Liver (tissue), 9 donors: Measurements from ENCODE around the gene HLA-C. TPM values are rescaled to one million over a fixed set of nuclear protein-coding genes. Genes with fewer than 3 reads are reported as not detected.

Experiments used
- DNase-seq: peaks from one replicate; pipeline ENCODE4 v3.0.0-alpha.2; 2017; ENCODE audit warnings: low spot score
- H3K27ac ChIP-seq, 2 donors: one replicate each; pipeline ENCODE4 v1.7.0; 2013; ENCODE audit warnings: inconsistent platforms in 2 of 2, low read length in 2 of 2, control low read depth in 1 of 2, low read depth in 1 of 2, mild to moderate bottlenecking in 1 of 2
- H3K27me3 ChIP-seq, 4 donors: one replicate each; pipeline versions ENCODE4 v1.6.1 to v1.7.0; 2013; ENCODE audit warnings: low read length in 3 of 4, inconsistent platforms in 1 of 4, mild to moderate bottlenecking in 1 of 4, moderate library complexity in 1 of 4; ENCODE audit not compliant: control insufficient read depth in 4 of 4, insufficient read depth in 4 of 4
- H3K36me3 ChIP-seq, 4 donors: one replicate each; pipeline versions ENCODE4 v1.6.1 to v1.7.0; 2013; ENCODE audit warnings: low read length in 3 of 4, mild to moderate bottlenecking in 3 of 4, low read depth in 1 of 4, moderate library complexity in 1 of 4; ENCODE audit not compliant: control insufficient read depth in 4 of 4, insufficient read depth in 3 of 4
- H3K4me1 ChIP-seq, 4 donors: one replicate each; pipeline versions ENCODE4 v1.6.1 to v1.7.0; 2013; ENCODE audit warnings: low read length in 3 of 4, mild to moderate bottlenecking in 3 of 4, moderate library complexity in 1 of 4; ENCODE audit not compliant: control insufficient read depth in 4 of 4, insufficient read depth in 4 of 4
- H3K4me3 ChIP-seq, 3 donors: one replicate each; pipeline versions ENCODE4 v1.6.1 to v1.7.0; 2013; ENCODE audit warnings: low read length in 3 of 3, control low read depth in 1 of 3, low read depth in 1 of 3, mild to moderate bottlenecking in 1 of 3
- H3K9ac ChIP-seq, 2 donors: one replicate each; pipeline ENCODE4 v1.7.0; 2013; ENCODE audit warnings: low read length in 2 of 2, mild to moderate bottlenecking in 2 of 2, moderate library complexity in 2 of 2, control low read depth in 1 of 2, low read depth in 1 of 2
- H3K9me3 ChIP-seq, 4 donors: one replicate each; pipeline versions ENCODE4 v1.6.1 to v1.7.0; 2013; ENCODE audit warnings: low read length in 3 of 4; ENCODE audit not compliant: control insufficient read depth in 4 of 4
- ATF3 ChIP-seq: IDR thresholded peaks from 2 replicates; pipeline ENCODE4 v1.6.1; 2016; ENCODE audit warnings: antibody characterized with exemption
- CTCF ChIP-seq: fragments of 150-350 bp; IDR thresholded peaks from 2 replicates; pipeline ENCODE4 v1.5.1; 2017; ENCODE audit warnings: improper control_type of control experiment, low read depth, low read length; ENCODE audit not compliant: missing input control
- EGR1 ChIP-seq, 2 donors: IDR thresholded peaks; 2 replicates each; pipeline ENCODE4 v1.6.1; 2016 to 2018; ENCODE audit warnings: antibody characterized with exemption in 2 of 2, low read depth in 2 of 2
- FOXA1 ChIP-seq: IDR thresholded peaks from 2 replicates; pipeline ENCODE4 v1.6.1; 2016; ENCODE audit warnings: antibody characterized with exemption
- FOXA2 ChIP-seq: IDR thresholded peaks from 2 replicates; pipeline ENCODE4 v1.6.1; 2016; ENCODE audit warnings: antibody characterized with exemption
- GABPA ChIP-seq, 2 donors: IDR thresholded peaks in 1 of 2; conservative IDR thresholded peaks in 1 of 2; 2 replicates each; pipeline ENCODE4 v1.6.1; 2016; ENCODE audit warnings: antibody characterized with exemption in 2 of 2, mild to moderate bottlenecking in 1 of 2, moderate library complexity in 1 of 2
- HNF4A ChIP-seq, 2 donors: conservative IDR thresholded peaks; 2 replicates each; pipeline ENCODE4 v1.6.1; 2016; ENCODE audit warnings: antibody characterized with exemption in 2 of 2, mild to moderate bottlenecking in 2 of 2
- JUND ChIP-seq, 2 donors: IDR thresholded peaks; 2 replicates each; pipeline ENCODE4 v1.6.1; 2016; ENCODE audit warnings: antibody characterized with exemption in 2 of 2
- MAX ChIP-seq: IDR thresholded peaks from 2 replicates; pipeline ENCODE4 v1.6.1; 2016; ENCODE audit warnings: antibody characterized with exemption
- RAD21 ChIP-seq, 2 donors: IDR thresholded peaks; 2 replicates each; pipeline ENCODE4 v1.6.1; 2016; ENCODE audit warnings: antibody characterized with exemption in 2 of 2, mild to moderate bottlenecking in 2 of 2
- REST ChIP-seq: IDR thresholded peaks from 2 replicates; pipeline ENCODE4 v1.6.1; 2016; ENCODE audit warnings: antibody characterized with exemption, mild to moderate bottlenecking
- RXRA ChIP-seq, 2 donors: IDR thresholded peaks; 2 replicates each; pipeline ENCODE4 v1.6.1; 2017 to 2018; ENCODE audit warnings: antibody characterized with exemption in 2 of 2, mild to moderate bottlenecking in 1 of 2
- SP1 ChIP-seq: IDR thresholded peaks from 2 replicates; pipeline ENCODE4 v1.6.1; 2018; ENCODE audit warnings: antibody characterized with exemption, mild to moderate bottlenecking
- TAF1 ChIP-seq: conservative IDR thresholded peaks from 2 replicates; pipeline ENCODE4 v1.6.1; 2016; ENCODE audit warnings: antibody characterized with exemption, mild to moderate bottlenecking
- YY1 ChIP-seq: IDR thresholded peaks from 2 replicates; pipeline ENCODE4 v1.6.1; 2016; ENCODE audit warnings: antibody characterized with exemption, mild to moderate bottlenecking
- ZBTB33 ChIP-seq: IDR thresholded peaks from 2 replicates; pipeline ENCODE4 v1.6.1; 2016; ENCODE audit warnings: antibody characterized with exemption
- WGBS: extraction: QIAGEN DNeasy Blood & Tissue Kit; methylation state at CpG from one replicate; pipeline ENCODE4 v1.1.7; 2013; 5-methylcytosine and 5-hydroxymethylcytosine counted together
- polyA plus RNA-seq, 2 donors: library from polyadenylated mRNA; stranded (reverse) in 1 of 2; unstranded in 1 of 2; fragments of 200-250 nt in 1 of 2; fragments of >200 nt in 1 of 2; fragmentation: Nextera tagmentation in 1 of 2; extraction: Ambion mirVana in 1 of 2; gene quantifications; one replicate each; pipeline versions ENCODE4 v1.2.1 to v1.2.3, GENCODE V29; 2013 to 2015
- total RNA-seq, 2 donors: library from RNA; depleted of rRNA; stranded (reverse); fragments of >200 nt; gene quantifications; one replicate each; pipeline ENCODE4 v1.2.3, GENCODE V29; 2014
- donor health status: healthy.
- donor health status: healthy.
- donor health status: healthy.
- donor health status: healthy.
- donor health status: healthy.

The HLA-C gene
- total and polyA plus RNA-seq, 4 donors = 232 to 317 (median 270) TPM

GRCh38 chr6:31249184-31249583, 22.7 kb downstream of the HLA-C start:
- no peak for DNase-seq
- no peaks in the 10 kb centered on the region for H3K4me1 ChIP-seq
- peaks cover 0 to 12% (median 4%) of the 10 kb centered on the region in 4 donors for H3K9me3 ChIP-seq
- H3K36me3 ChIP-seq = no peaks in the 10 kb centered on the region
- no peak overlapping the region for H3K9ac ChIP-seq
- 73% methylated on average over 2 of the region's 2 CpGs for WGBS
- H3K4me3 ChIP-seq = no peak overlapping the region
- TF ChIP-seq TAF1 (no peak), FOXA2 (no peak), YY1 (no peak), REST (no peak), HNF4A (conservative IDR thresholded peaks at IDR 0.05) (no peak), JUND (IDR thresholded peaks at IDR 0.05) (no peak), RAD21 (IDR thresholded peaks at IDR 0.05) (no peak), EGR1 (IDR thresholded peaks at IDR 0.05; ENCODE audit: low read depth in 2 of 2) (no peak), CTCF (no peak), SP1 (no peak), ATF3 (no peak), MAX (no peak)
- H3K27me3 ChIP-seq = peaks cover 0 to 5% (median 1%) of the 10 kb centered on the region in 4 donors
- H3K27ac ChIP-seq = no peak overlapping the region

- Histone ChIP-seq H3K9ac (no peak overlapping the region), H3K4me3 (no peak overlapping the region), H3K36me3 (no peaks in the 10 kb centered on the region), H3K27ac (no peak overlapping the region), H3K9me3 (peaks cover 0 to 12% (median 4%) of the 10 kb centered on the region in 4 donors), H3K27me3 (peaks cover 0 to 5% (median 1%) of the 10 kb centered on the region in 4 donors), H3K4me1 (no peaks in the 10 kb centered on the region)
- 74% methylated on average over 2 of the region's 2 CpGs for WGBS
- no peak for DNase-seq
- TF ChIP-seq TAF1 = no peak
- TF ChIP-seq ATF3 = no peak
- no peak for TF ChIP-seq YY1
- TF ChIP-seq CTCF = no peak
- no peak for TF ChIP-seq GABPA (IDR thresholded peaks at IDR 0.05 in 1 of 2, conservative IDR thresholded peaks at IDR 0.05 in 1 of 2)
- no peak for TF ChIP-seq REST
- no peak for TF ChIP-seq HNF4A (conservative IDR thresholded peaks at IDR 0.05)
- TF ChIP-seq FOXA2 = no peak
- no peak for TF ChIP-seq RAD21 (IDR thresholded peaks at IDR 0.05)
- no peak for TF ChIP-seq JUND (IDR thresholded peaks at IDR 0.05)
- no peak for TF ChIP-seq RXRA (IDR thresholded peaks at IDR 0.05)
- TF ChIP-seq EGR1 (IDR thresholded peaks at IDR 0.05; ENCODE audit: low read depth in 2 of 2) = no peak
- no peak for TF ChIP-seq ZBTB33
- no peak for TF ChIP-seq MAX
- no peak for TF ChIP-seq FOXA1
Observed at GRCh38 chr6:31247813-31248212, 24.1 kb downstream of the HLA-C start.
